HEK293 (cell line): ENCODE results near the gene SH3BP1.
A peak's percentile ranks its signal among the peaks of the same experiment; 100 is the strongest.

Experiments used
- CTCF ChIA-PET: fragments of 350-600 bp; formaldehyde crosslinking; extraction: SDS; loops from one replicate; lab custom pipeline; 2021; ENCODE audit warnings: antibody characterized with exemption; lab: Yijun Ruan, JAX
- POLR2A ChIA-PET: fragments of 300-600 bp; formaldehyde crosslinking; extraction: SDS; loops from one replicate; lab custom pipeline; 2020; ENCODE audit warnings: antibody characterized with exemption, inconsistent platforms; lab: Yijun Ruan, JAX
- H3K27ac ChIP-seq: fragments of 200-500 bp; sonication (Bioruptor generic); 2 replicates; pipeline ENCODE4 v1.5.1; 2014; ENCODE audit warnings: low read depth, low read length, control low read depth, inconsistent platforms; ENCODE audit errors: extremely low read depth
- H3K36me3 ChIP-seq, 2 experiments: fragments of 200-500 bp in 1 of 2; sonication (Bioruptor generic) in 1 of 2; 1 replicate in 1 of 2; 2 replicates in 1 of 2; pipeline ENCODE4 v1.5.1; 2014 to 2017; ENCODE audit warnings: inconsistent platforms in 2 of 2, low read length in 2 of 2; ENCODE audit not compliant: control insufficient read depth in 2 of 2, insufficient read depth in 1 of 2
- H3K4me1 ChIP-seq: fragments of 200-500 bp; sonication (Bioruptor generic); 2 replicates; pipeline ENCODE4 v1.5.1; 2014; ENCODE audit warnings: mild to moderate bottlenecking, low read length, inconsistent platforms; ENCODE audit not compliant: control insufficient read depth, insufficient read depth
- H3K4me3 ChIP-seq: 2 replicates; pipeline ENCODE4 v1.5.1; 2011; ENCODE audit warnings: low read depth, mild to moderate bottlenecking, control low read depth, low read length, moderate library complexity
- H3K9me3 ChIP-seq: fragments of 200-500 bp; sonication (Bioruptor generic); 2 replicates; pipeline ENCODE4 v1.5.1; 2014; ENCODE audit warnings: low read depth, low read length, inconsistent platforms; ENCODE audit not compliant: control insufficient read depth, insufficient read depth
- GLI4 ChIP-seq: fragments of 450-650 bp; formaldehyde crosslinking; IDR thresholded peaks from 2 replicates; pipeline ENCODE4 v1.5.1; 2016; ENCODE audit warnings: missing biosample characterization, missing genetic modification characterization
- REPIN1 ChIP-seq: fragments of 450-650 bp; formaldehyde crosslinking; IDR thresholded peaks from 2 replicates; pipeline ENCODE4 v1.5.1; 2017; ENCODE audit warnings: missing biosample characterization, missing genetic modification characterization, low read depth
- SCRT1 ChIP-seq: fragments of 450-650 bp; formaldehyde crosslinking; IDR thresholded peaks from 2 replicates; pipeline ENCODE4 v1.5.1; 2016; ENCODE audit warnings: missing biosample characterization, missing genetic modification characterization, borderline replicate concordance
- SP2 ChIP-seq: fragments of 450-650 bp; formaldehyde crosslinking; IDR thresholded peaks from 2 replicates; pipeline ENCODE4 v1.5.1; 2016; ENCODE audit warnings: missing biosample characterization, missing genetic modification characterization
- TRIM28 ChIP-seq: IDR thresholded peaks from 2 replicates; pipeline ENCODE4 v1.6.1; 2011; ENCODE audit warnings: low read length, control low read depth, borderline replicate concordance
- ZBTB21 ChIP-seq: fragments of 450-650 bp; formaldehyde crosslinking; IDR thresholded peaks from 2 replicates; pipeline ENCODE4 v1.5.1; 2017; ENCODE audit warnings: missing biosample characterization, missing genetic modification characterization
- ZFP41 ChIP-seq: fragments of 450-650 bp; formaldehyde crosslinking; IDR thresholded peaks from 2 replicates; pipeline ENCODE4 v1.5.1; 2016; ENCODE audit warnings: missing biosample characterization, missing genetic modification characterization, borderline replicate concordance
- ZNF112 ChIP-seq: fragments of 450-650 bp; formaldehyde crosslinking; IDR thresholded peaks from 2 replicates; pipeline ENCODE4 v1.5.0; 2017; ENCODE audit warnings: missing biosample characterization, missing genetic modification characterization
- ZNF16 ChIP-seq: fragments of 450-650 bp; formaldehyde crosslinking; IDR thresholded peaks from 2 replicates; pipeline ENCODE4 v1.5.1; 2016; ENCODE audit warnings: low read depth, missing biosample characterization, missing genetic modification characterization
- ZNF174 ChIP-seq: fragments of 450-650 bp; formaldehyde crosslinking; IDR thresholded peaks from 2 replicates; pipeline ENCODE4 v1.5.0; 2017; ENCODE audit warnings: missing biosample characterization, mild to moderate bottlenecking, missing genetic modification characterization
- ZNF221 ChIP-seq: fragments of 450-650 bp; formaldehyde crosslinking; IDR thresholded peaks from 2 replicates; pipeline ENCODE4 v1.5.1; 2017; ENCODE audit warnings: missing biosample characterization, missing genetic modification characterization, borderline replicate concordance
- ZNF23 ChIP-seq: fragments of 450-650 bp; formaldehyde crosslinking; IDR thresholded peaks from 2 replicates; pipeline ENCODE4 v1.5.1; 2016; ENCODE audit warnings: missing biosample characterization, missing genetic modification characterization, borderline replicate concordance
- ZNF239 ChIP-seq: fragments of 450-650 bp; formaldehyde crosslinking; IDR thresholded peaks from 2 replicates; pipeline ENCODE4 v1.5.1; 2016; ENCODE audit warnings: missing biosample characterization, missing genetic modification characterization
- ZNF302 ChIP-seq: fragments of 450-650 bp; formaldehyde crosslinking; IDR thresholded peaks from 2 replicates; pipeline ENCODE4 v1.5.1; 2016; ENCODE audit warnings: missing biosample characterization, missing genetic modification characterization, low read depth
- ZNF324 ChIP-seq: fragments of 450-650 bp; formaldehyde crosslinking; IDR thresholded peaks from 2 replicates; pipeline ENCODE4 v1.5.1; 2016; ENCODE audit warnings: missing biosample characterization, missing genetic modification characterization
- ZNF350 ChIP-seq: fragments of 450-650 bp; formaldehyde crosslinking; IDR thresholded peaks from 2 replicates; pipeline ENCODE4 v1.5.0; 2017; ENCODE audit warnings: missing biosample characterization, mild to moderate bottlenecking, missing genetic modification characterization
- ZNF433 ChIP-seq: fragments of 450-650 bp; formaldehyde crosslinking; IDR thresholded peaks from 2 replicates; pipeline ENCODE4 v1.5.1; 2016; ENCODE audit warnings: missing biosample characterization, missing genetic modification characterization, low read depth
- ZNF670 ChIP-seq: fragments of 450-650 bp; formaldehyde crosslinking; IDR thresholded peaks from 2 replicates; pipeline ENCODE4 v1.5.1; 2016; ENCODE audit warnings: missing biosample characterization, missing genetic modification characterization, low read depth
- ZNF701 ChIP-seq: fragments of 450-650 bp; formaldehyde crosslinking; IDR thresholded peaks from 2 replicates; pipeline ENCODE4 v1.5.1; 2016; ENCODE audit warnings: missing biosample characterization, missing genetic modification characterization
- ZNF830 ChIP-seq: fragments of 450-650 bp; IDR thresholded peaks from 2 replicates; pipeline ENCODE4 v1.5.0; 2018; ENCODE audit warnings: missing biosample characterization, missing genetic modification characterization, low read depth, mild to moderate bottlenecking, moderate library complexity
- ZSCAN30 ChIP-seq: fragments of 450-650 bp; IDR thresholded peaks from 2 replicates; pipeline ENCODE4 v1.5.1; 2018; ENCODE audit warnings: missing biosample characterization, mild to moderate bottlenecking, missing genetic modification characterization, moderate library complexity
- TF ChIP-seq, protein P1 (sequence below): fragments of 450-650 bp; formaldehyde crosslinking; conservative IDR thresholded peaks from 2 replicates; pipeline ENCODE4 v1.5.1; 2016; ENCODE audit warnings: low read depth, missing biosample characterization, missing genetic modification characterization
- TF ChIP-seq, protein P2 (sequence below): fragments of 450-650 bp; formaldehyde crosslinking; IDR thresholded peaks from 2 replicates; pipeline ENCODE4 v1.5.1; 2016; ENCODE audit warnings: missing biosample characterization, missing genetic modification characterization
- TF ChIP-seq, protein P3 (sequence below): fragments of 450-650 bp; formaldehyde crosslinking; IDR thresholded peaks from 2 replicates; pipeline ENCODE4 v1.5.1; 2016; ENCODE audit warnings: missing biosample characterization, missing genetic modification characterization, low read depth
- TF ChIP-seq, protein P4 (sequence below): fragments of 450-650 bp; formaldehyde crosslinking; IDR thresholded peaks from 2 replicates; pipeline ENCODE4 v1.5.1; 2017; ENCODE audit warnings: missing biosample characterization, missing genetic modification characterization
- TF ChIP-seq, protein P5 (sequence below): fragments of 450-650 bp; formaldehyde crosslinking; IDR thresholded peaks from 2 replicates; pipeline ENCODE4 v1.5.1; 2016; ENCODE audit warnings: missing biosample characterization, missing genetic modification characterization

The SH3BP1 gene

DNA sequence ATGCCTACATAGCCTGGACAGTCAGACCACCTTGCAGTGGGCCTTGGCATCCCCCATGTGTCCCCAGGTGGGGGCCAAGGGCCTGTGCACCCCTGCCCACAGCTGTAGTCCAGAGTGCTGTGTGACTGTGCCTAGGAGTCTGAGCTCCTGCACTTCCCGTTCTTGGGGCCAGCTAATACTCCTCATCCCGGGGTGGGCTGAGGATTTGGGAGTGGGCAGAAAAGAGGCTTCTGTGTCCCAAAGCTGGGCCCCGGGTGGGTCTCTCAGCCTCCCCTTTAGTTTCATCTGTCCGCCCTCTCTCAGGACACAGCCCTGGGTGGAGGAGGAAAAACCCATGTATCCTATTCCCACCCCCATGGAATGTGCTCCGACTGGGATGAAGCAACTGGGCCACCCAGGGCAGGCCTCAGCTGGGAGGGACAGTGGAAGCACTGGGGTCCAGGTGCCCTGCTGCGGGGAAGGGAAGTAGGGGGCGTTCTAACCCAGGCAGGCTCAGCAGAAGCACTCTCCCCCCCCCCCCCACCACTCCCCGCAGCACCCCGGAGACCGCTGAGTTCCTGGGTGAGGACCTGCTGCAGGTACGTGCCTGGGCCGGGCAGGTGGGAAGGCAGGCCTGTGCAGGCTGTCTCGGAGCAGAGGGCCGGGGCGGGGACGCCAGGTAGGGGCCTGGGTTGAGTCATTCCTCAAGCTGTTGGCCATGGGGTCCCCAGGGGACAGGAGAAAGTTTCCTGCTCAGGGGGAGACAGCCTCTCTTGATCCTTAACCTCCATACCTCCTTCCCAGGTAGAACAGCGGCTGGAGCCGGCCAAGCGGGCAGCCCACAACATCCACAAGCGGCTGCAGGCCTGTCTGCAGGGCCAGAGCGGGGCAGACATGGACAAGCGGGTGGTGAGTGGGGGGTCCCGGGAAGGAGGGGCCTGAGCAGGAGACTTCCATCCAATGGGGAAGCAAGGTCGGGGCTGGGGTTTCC lies 1.4 kb downstream of the SH3BP1 start (continued):
- TF ChIP-seq, protein P1, sequence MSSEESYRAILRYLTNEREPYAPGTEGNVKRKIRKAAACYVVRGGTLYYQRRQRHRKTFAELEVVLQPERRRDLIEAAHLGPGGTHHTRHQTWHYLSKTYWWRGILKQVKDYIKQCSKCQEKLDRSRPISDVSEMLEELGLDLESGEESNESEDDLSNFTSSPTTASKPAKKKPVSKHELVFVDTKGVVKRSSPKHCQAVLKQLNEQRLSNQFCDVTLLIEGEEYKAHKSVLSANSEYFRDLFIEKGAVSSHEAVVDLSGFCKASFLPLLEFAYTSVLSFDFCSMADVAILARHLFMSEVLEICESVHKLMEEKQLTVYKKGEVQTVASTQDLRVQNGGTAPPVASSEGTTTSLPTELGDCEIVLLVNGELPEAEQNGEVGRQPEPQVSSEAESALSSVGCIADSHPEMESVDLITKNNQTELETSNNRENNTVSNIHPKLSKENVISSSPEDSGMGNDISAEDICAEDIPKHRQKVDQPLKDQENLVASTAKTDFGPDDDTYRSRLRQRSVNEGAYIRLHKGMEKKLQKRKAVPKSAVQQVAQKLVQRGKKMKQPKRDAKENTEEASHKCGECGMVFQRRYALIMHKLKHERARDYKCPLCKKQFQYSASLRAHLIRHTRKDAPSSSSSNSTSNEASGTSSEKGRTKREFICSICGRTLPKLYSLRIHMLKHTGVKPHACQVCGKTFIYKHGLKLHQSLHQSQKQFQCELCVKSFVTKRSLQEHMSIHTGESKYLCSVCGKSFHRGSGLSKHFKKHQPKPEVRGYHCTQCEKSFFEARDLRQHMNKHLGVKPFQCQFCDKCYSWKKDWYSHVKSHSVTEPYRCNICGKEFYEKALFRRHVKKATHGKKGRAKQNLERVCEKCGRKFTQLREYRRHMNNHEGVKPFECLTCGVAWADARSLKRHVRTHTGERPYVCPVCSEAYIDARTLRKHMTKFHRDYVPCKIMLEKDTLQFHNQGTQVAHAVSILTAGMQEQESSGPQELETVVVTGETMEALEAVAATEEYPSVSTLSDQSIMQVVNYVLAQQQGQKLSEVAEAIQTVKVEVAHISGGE (tag by site-specific recombination) = no peak
- TF ChIP-seq, protein P2, sequence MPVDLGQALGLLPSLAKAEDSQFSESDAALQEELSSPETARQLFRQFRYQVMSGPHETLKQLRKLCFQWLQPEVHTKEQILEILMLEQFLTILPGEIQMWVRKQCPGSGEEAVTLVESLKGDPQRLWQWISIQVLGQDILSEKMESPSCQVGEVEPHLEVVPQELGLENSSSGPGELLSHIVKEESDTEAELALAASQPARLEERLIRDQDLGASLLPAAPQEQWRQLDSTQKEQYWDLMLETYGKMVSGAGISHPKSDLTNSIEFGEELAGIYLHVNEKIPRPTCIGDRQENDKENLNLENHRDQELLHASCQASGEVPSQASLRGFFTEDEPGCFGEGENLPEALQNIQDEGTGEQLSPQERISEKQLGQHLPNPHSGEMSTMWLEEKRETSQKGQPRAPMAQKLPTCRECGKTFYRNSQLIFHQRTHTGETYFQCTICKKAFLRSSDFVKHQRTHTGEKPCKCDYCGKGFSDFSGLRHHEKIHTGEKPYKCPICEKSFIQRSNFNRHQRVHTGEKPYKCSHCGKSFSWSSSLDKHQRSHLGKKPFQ (tag by site-specific recombination) = no peak
- TF ChIP-seq GLI4 (tag by site-specific recombination) = no peak
- no peak for TF ChIP-seq ZNF701
- no peak for TF ChIP-seq ZBTB21
- no peak for TF ChIP-seq ZNF350 (tag by site-specific recombination)
- TF ChIP-seq ZNF23 = no peak
- TF ChIP-seq SP2 (tag by site-specific recombination) = peak; percentile 6; the same call in 1 of the 2 replicates
- TF ChIP-seq ZFP41 = no peak
- TF ChIP-seq ZSCAN30 = no peak

DNA sequence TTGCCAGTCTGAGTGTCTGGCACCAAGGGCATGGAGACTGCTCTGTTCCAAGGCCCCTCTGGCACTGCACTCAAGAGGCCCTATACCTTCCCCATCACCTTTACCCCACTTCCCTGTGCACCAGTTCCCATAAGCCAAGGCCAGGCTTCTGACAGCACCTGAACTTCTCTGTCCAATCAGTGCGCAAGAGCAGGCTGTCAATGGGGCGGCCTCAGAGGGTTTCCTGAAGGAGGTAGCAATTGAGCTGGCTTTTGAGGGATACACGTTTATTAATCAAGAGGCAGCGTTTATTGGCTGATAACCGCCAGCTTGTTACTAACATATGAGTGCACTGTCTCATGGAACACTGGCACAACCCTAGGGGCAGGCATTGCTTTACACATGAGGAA lies 2.1 kb downstream of the SH3BP1 start:
- Histone ChIP-seq H3K4me3 (no peak overlapping the region), H3K9me3 (no peaks in the 10 kb centered on the region), H3K36me3 (peaks cover 0 to 51% of the 10 kb centered on the region in 2 experiments; a peak in 2 of 3 replicates), H3K27ac (no peak overlapping the region), H3K4me1 (peaks cover 8% of the 10 kb centered on the region; the same call in 1 of the 2 replicates)
- CTCF ChIA-PET = interaction anchor here (0.8 to 17.0 kb wide), 11 partner anchors 11 to 147 kb away, joined by 3 to 353 read pairs (median 12); partner anchors contain the start of genes GGA1, LGALS1, NOL12 and PDXP
- TF ChIP-seq TRIM28 = no peak
- no peak for TF ChIP-seq SCRT1 (tag by site-specific recombination)
- no peak for TF ChIP-seq ZNF221 (tag by site-specific recombination)
- TF ChIP-seq, protein P3, sequence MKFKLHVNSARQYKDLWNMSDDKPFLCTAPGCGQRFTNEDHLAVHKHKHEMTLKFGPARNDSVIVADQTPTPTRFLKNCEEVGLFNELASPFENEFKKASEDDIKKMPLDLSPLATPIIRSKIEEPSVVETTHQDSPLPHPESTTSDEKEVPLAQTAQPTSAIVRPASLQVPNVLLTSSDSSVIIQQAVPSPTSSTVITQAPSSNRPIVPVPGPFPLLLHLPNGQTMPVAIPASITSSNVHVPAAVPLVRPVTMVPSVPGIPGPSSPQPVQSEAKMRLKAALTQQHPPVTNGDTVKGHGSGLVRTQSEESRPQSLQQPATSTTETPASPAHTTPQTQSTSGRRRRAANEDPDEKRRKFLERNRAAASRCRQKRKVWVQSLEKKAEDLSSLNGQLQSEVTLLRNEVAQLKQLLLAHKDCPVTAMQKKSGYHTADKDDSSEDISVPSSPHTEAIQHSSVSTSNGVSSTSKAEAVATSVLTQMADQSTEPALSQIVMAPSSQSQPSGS = no peak
- no peak for TF ChIP-seq ZNF830
- no peak for TF ChIP-seq ZNF701
- TF ChIP-seq ZNF239 (tag by site-specific recombination) = no peak
- TF ChIP-seq, protein P4, sequence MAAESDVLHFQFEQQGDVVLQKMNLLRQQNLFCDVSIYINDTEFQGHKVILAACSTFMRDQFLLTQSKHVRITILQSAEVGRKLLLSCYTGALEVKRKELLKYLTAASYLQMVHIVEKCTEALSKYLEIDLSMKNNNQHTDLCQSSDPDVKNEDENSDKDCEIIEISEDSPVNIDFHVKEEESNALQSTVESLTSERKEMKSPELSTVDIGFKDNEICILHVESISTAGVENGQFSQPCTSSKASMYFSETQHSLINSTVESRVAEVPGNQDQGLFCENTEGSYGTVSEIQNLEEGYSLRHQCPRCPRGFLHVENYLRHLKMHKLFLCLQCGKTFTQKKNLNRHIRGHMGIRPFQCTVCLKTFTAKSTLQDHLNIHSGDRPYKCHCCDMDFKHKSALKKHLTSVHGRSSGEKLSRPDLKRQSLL = no peak
- TF ChIP-seq ZNF433 (tag by site-specific recombination) = no peak
- no peak for TF ChIP-seq ZNF112 (tag by site-specific recombination)
- no peak for TF ChIP-seq REPIN1
- TF ChIP-seq, protein P5, sequence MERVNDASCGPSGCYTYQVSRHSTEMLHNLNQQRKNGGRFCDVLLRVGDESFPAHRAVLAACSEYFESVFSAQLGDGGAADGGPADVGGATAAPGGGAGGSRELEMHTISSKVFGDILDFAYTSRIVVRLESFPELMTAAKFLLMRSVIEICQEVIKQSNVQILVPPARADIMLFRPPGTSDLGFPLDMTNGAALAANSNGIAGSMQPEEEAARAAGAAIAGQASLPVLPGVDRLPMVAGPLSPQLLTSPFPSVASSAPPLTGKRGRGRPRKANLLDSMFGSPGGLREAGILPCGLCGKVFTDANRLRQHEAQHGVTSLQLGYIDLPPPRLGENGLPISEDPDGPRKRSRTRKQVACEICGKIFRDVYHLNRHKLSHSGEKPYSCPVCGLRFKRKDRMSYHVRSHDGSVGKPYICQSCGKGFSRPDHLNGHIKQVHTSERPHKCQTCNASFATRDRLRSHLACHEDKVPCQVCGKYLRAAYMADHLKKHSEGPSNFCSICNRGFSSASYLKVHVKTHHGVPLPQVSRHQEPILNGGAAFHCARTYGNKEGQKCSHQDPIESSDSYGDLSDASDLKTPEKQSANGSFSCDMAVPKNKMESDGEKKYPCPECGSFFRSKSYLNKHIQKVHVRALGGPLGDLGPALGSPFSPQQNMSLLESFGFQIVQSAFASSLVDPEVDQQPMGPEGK (tag by site-specific recombination) = no peak
- no peak for TF ChIP-seq ZNF302 (tag by site-specific recombination)
- no peak for TF ChIP-seq ZNF670
- no peak for TF ChIP-seq ZNF174 (tag by site-specific recombination)
- TF ChIP-seq ZNF324 (tag by site-specific recombination) = no peak
- TF ChIP-seq ZNF350 (tag by site-specific recombination) = no peak
- no peak for TF ChIP-seq ZNF16
- POLR2A ChIA-PET = interaction anchor here (3.3 to 4.7 kb wide), 2 partner anchors 17 to 45 kb away, joined by 15 to 85 read pairs; partner anchors contain the start of genes NOL12 and PDXP
